ENCODE results near the gene SERPINB6. TPM values are rescaled to one million over a fixed set of nuclear protein-coding genes. Genes with fewer than 3 reads are reported as not detected.
"Not testable (repeated sequence)": the region's sequence is repeated elsewhere in the genome, so short reads cannot be mapped to it uniquely, and the experiment has no call there.

Gene SERPINB6
- total RNA-seq, 1 experiment from 2014 or later = 169 TPM

DNA sequence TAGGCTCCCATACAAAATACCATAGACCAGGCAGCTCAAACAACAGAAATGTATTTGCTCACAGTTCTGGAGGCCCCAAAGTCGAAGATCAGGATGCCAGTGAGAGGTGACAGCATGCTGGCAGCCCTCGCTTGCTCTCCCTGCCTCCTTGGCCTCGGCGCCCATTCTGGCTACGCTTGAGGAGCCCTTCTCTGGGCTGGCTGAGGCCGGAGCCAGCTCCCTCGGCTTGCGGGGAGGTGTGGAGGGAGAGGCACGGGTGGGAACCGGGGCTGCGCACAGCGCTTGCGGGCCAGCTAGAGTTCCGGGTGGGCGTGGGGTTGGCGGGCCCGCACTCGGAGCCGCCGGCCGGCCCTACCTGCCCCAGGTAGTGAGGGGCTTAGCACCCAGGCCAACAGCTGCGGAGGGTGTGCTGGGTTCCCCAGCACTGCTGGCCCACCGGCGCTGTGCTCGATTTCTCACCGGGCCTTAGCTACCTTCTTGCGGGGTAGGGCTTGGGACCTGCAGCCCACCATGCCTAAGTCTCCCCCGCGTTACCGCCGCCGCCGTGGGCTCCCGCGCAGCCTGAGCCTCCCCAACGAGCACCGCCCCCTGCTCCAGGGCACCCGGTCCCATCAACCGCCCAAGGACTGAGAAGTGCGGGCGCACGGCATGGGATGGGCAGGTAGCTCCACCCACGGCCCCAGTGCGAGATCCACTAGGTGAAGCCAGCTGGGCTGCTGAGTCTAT, 35.6 kb downstream of the SERPINB6 start:
- no TSS peak for BruUV-seq (replicated peaks)
- H3K79me2 ChIP-seq (ENCODE audit: low read depth) = no peaks in the 10 kb centered on the region
- no peaks in the 10 kb centered on the region for H3K27me3 ChIP-seq (ENCODE audit: insufficient read depth, low read depth)
- H3K4me3 ChIP-seq = no peak overlapping the region
- DNase-seq = no peak
- peaks cover 7% of the 10 kb centered on the region; the same call in 1 of the 2 replicates for H3F3A ChIP-seq (ENCODE audit: insufficient read depth, low read depth)
- H3K36me3 ChIP-seq (ENCODE audit: low read depth) = no peaks in the 10 kb centered on the region
- H3K4me1 ChIP-seq (replicated peaks; ENCODE audit: insufficient read depth) = peaks cover 3% of the 10 kb centered on the region; the same call in 1 of the 2 replicates
- H3K27ac ChIP-seq = no peak overlapping the region
- POLR2A ChIA-PET (ENCODE audit: unreplicated experiment) = no interaction called here
- H2AFZ ChIP-seq = no peak overlapping the region
- TF ChIP-seq CTCF (conservative IDR thresholded peaks at IDR 0.05) (no peak), EZH2 (IDR thresholded peaks at IDR 0.05; ENCODE audit: low read depth) (no peak)
- H3K9me2 ChIP-seq (ENCODE audit: insufficient read depth) = no peaks in the 10 kb centered on the region
- no peaks in the 10 kb centered on the region for H4K20me1 ChIP-seq (ENCODE audit: insufficient read depth)
- no peaks in the 10 kb centered on the region for H3K9me3 ChIP-seq (ENCODE audit: insufficient read depth, low read depth)
- H3K4me2 ChIP-seq = no peak overlapping the region
- CTCF ChIA-PET = no interaction called here
- intact Hi-C loops (cut with micrococcal nuclease; ENCODE audit: unreplicated experiment) = no loop called here

DNA sequence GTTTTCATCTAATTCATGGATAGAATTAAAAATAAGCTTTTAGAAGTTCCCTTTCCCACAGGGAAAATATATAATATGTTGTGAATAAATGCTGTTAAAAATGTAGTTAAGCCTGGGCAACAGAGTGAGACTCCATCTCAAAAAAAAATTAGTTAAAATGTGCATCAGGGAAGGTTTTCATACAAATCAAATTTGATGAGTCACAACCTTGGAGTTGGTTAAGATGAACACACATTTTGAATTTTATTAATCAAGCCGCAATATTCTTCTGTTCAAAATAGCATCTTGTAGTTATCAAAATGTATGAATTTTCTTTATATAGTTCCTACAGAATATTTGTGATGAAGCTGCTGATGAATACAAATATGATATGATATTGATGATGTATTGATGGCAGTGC, 37.3 kb downstream of the SERPINB6 start:
- CTCF ChIA-PET = interaction anchor here (0.5 to 0.7 kb wide), 3 partner anchors 78 to 167 kb away, joined by 3 to 12 read pairs (median 6); no protein-coding TSS in a partner anchor
- POLR2A ChIA-PET (ENCODE audit: unreplicated experiment) = no interaction called here
- intact Hi-C loops (cut with micrococcal nuclease; ENCODE audit: unreplicated experiment) = no loop called here

DNA sequence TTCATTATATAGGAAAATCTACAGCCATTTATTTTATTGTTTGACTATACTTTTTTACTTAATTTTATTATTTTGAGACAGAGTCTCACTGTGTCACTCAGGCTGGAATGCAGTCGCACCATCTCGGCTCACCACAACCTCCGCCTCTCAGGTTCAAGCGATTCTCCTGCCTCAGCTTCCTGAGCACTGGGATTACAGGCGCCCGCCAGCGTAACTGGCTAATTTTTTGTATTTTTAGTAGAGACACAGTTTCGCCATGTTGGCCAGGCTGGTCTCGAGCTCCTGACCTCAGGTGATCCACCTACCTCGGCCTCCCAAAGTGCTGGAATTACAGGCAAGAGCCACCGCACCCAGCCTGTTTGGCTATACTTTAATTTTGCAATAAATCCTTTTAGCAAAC, 38.5 kb downstream of the SERPINB6 start:
- H3K79me2 ChIP-seq (ENCODE audit: low read depth); H3F3A ChIP-seq (ENCODE audit: insufficient read depth, low read depth); H3K4me1 ChIP-seq (replicated peaks; ENCODE audit: insufficient read depth); H2AFZ ChIP-seq; BruUV-seq (replicated peaks); DNase-seq; POLR2A ChIA-PET (ENCODE audit: unreplicated experiment); H3K9me2 ChIP-seq (ENCODE audit: insufficient read depth); H3K9me3 ChIP-seq (ENCODE audit: insufficient read depth, low read depth); H3K4me3 ChIP-seq; H4K20me1 ChIP-seq (ENCODE audit: insufficient read depth); H3K36me3 ChIP-seq (ENCODE audit: low read depth); H3K27me3 ChIP-seq (ENCODE audit: insufficient read depth, low read depth); H3K4me2 ChIP-seq: not testable (repeated sequence)
- intact Hi-C loops (cut with micrococcal nuclease; ENCODE audit: unreplicated experiment) = loop anchor here (1.0 kb wide), 3 partner anchors 55 to 142 kb away; no protein-coding TSS in a partner anchor
- H3K27ac ChIP-seq = peak overlapping the region; percentile 46; the same call in 1 of the 2 replicates
- CTCF ChIA-PET = interaction anchor here (1.9 kb wide), 1 partner anchor 87 kb away, joined by 12 read pairs; no protein-coding TSS in a partner anchor

More for the DNA sequence above, 37.3 kb downstream of the SERPINB6 start:
- Histone ChIP-seq H4K20me1 (ENCODE audit: insufficient read depth) (no peaks in the 10 kb centered on the region), H3K4me2 (no peak overlapping the region), H3K79me2 (ENCODE audit: low read depth) (no peaks in the 10 kb centered on the region), H3K4me3 (no peak overlapping the region), H3K9me3 (ENCODE audit: insufficient read depth, low read depth) (no peaks in the 10 kb centered on the region), H3K27me3 (ENCODE audit: insufficient read depth, low read depth) (no peaks in the 10 kb centered on the region), H2AFZ (no peak overlapping the region), H3K4me1 (replicated peaks; ENCODE audit: insufficient read depth) (peaks cover 3% of the 10 kb centered on the region; the same call in 1 of the 2 replicates), H3K9me2 (ENCODE audit: insufficient read depth) (no peaks in the 10 kb centered on the region), H3F3A (ENCODE audit: insufficient read depth, low read depth) (peaks cover 7% of the 10 kb centered on the region; the same call in 1 of the 2 replicates), H3K36me3 (ENCODE audit: low read depth) (no peaks in the 10 kb centered on the region), H3K27ac (no peak overlapping the region)
- TF ChIP-seq CTCF (conservative IDR thresholded peaks at IDR 0.05) (no peak), EZH2 (IDR thresholded peaks at IDR 0.05; ENCODE audit: low read depth) (no peak)
- DNase-seq = no peak
- no TSS peak for BruUV-seq (replicated peaks)
